HepG2 (cell line): Measurements from ENCODE around the gene BBS4. TPM values are rescaled to one million over a fixed set of nuclear protein-coding genes. Genes with fewer than 3 reads are reported as not detected.

ENCODE experiments used
- ELF3 ChIP-seq: IDR thresholded peaks from 2 replicates; pipeline ENCODE4 v1.6.1; 2016; ENCODE audit warnings: missing genetic modification reagents, missing compliant biosample characterization
- NFE2 ChIP-seq: sonication (generic); formaldehyde crosslinking; IDR thresholded peaks from 2 replicates; pipeline ENCODE4 v1.4.0; 2020; ENCODE audit warnings: missing genetic modification reagents
- NKX3-1 ChIP-seq: sonication (generic); formaldehyde crosslinking; IDR thresholded peaks from 2 replicates; pipeline ENCODE4 v1.5.0; 2020; ENCODE audit warnings: missing genetic modification reagents
- NR2F1 ChIP-seq, 2 experiments: fragments of 450-650 bp in 1 of 2; formaldehyde crosslinking in 1 of 2; IDR thresholded peaks; 2 replicates each; pipeline versions ENCODE4 v1.5.0 to v1.6.1; 2016 to 2020; ENCODE audit warnings: mild to moderate bottlenecking in 1 of 2, missing compliant biosample characterization in 1 of 2, missing genetic modification reagents in 1 of 2, moderate library complexity in 1 of 2
- PAX8 ChIP-seq: sonication (generic); formaldehyde crosslinking; IDR thresholded peaks from 2 replicates; pipeline ENCODE4 v1.8.0; 2022; ENCODE audit warnings: mild to moderate bottlenecking, missing genetic modification reagents, borderline replicate concordance
- PHB2 ChIP-seq: fragments of 450-650 bp; IDR thresholded peaks from 2 replicates; pipeline ENCODE4 v1.6.1; 2018; ENCODE audit not compliant: partially characterized antibody
- RBM22 ChIP-seq: fragments of 200-400 bp; formaldehyde crosslinking; optimal IDR thresholded peaks from 2 replicates; pipeline ENCODE3; 2017; ENCODE audit warnings: mild to moderate bottlenecking, low read length, moderate library complexity
- REXO4 ChIP-seq: sonication (generic); formaldehyde crosslinking; IDR thresholded peaks from 2 replicates; pipeline ENCODE4 v1.8.0; 2022; ENCODE audit warnings: missing genetic modification reagents, mild to moderate bottlenecking, borderline replicate concordance
- TBP ChIP-seq: sonication (generic); formaldehyde crosslinking; IDR thresholded peaks from 2 replicates; pipeline ENCODE4 v1.5.0; 2020; ENCODE audit warnings: missing genetic modification reagents
- ZFP36 ChIP-seq: fragments of 150-350 bp; IDR thresholded peaks from 2 replicates; pipeline ENCODE4 v1.6.1; 2018; ENCODE audit warnings: borderline replicate concordance, low read length, low read depth; ENCODE audit not compliant: partially characterized antibody
- ZNF143 ChIP-seq: sonication (generic); formaldehyde crosslinking; IDR thresholded peaks from 2 replicates; pipeline ENCODE4 v1.4.0; 2020; ENCODE audit warnings: missing genetic modification reagents
- ZNF331 ChIP-seq: sonication (generic); formaldehyde crosslinking; IDR thresholded peaks from 2 replicates; pipeline ENCODE4 v1.4.0; 2020; ENCODE audit warnings: missing genetic modification reagents
- ZNF383 ChIP-seq: sonication (generic); formaldehyde crosslinking; IDR thresholded peaks from 2 replicates; pipeline ENCODE4 v1.4.0; 2020; ENCODE audit warnings: missing genetic modification reagents, mild to moderate bottlenecking, borderline replicate concordance
- ZNF441 ChIP-seq: sonication (generic); formaldehyde crosslinking; IDR thresholded peaks from 2 replicates; pipeline ENCODE4 v1.7.0; 2021; ENCODE audit warnings: missing genetic modification reagents, borderline replicate concordance
- ZNF557 ChIP-seq: sonication (generic); formaldehyde crosslinking; IDR thresholded peaks from 2 replicates; pipeline ENCODE4 v1.4.0; 2020; ENCODE audit warnings: missing genetic modification reagents
- ZSCAN20 ChIP-seq: sonication (generic); formaldehyde crosslinking; IDR thresholded peaks from 2 replicates; pipeline ENCODE4 v1.4.0; 2020; ENCODE audit warnings: missing genetic modification reagents, mild to moderate bottlenecking, borderline replicate concordance
- ZSCAN30 ChIP-seq: sonication (generic); formaldehyde crosslinking; IDR thresholded peaks from 2 replicates; pipeline ENCODE4 v1.5.0; 2020; ENCODE audit warnings: mild to moderate bottlenecking, missing genetic modification reagents
- ZZZ3 ChIP-seq: sonication (generic); formaldehyde crosslinking; IDR thresholded peaks from 2 replicates; pipeline ENCODE4 v1.4.0; 2020; ENCODE audit warnings: missing genetic modification reagents, mild to moderate bottlenecking, borderline replicate concordance
- polyA plus RNA-seq, 8 experiments: library from polyadenylated mRNA; depleted of rRNA in 3 of 8; stranded (reverse) in 7 of 8; unstranded in 1 of 8; fragments of >200 nt; fragmentation: Illumina TruSeq in 4 of 8; extraction: Trizol in 4 of 8; gene quantifications; 2 replicates each; pipeline versions ENCODE4 v1.2.1 to v1.2.3, GENCODE V29; 2011 to 2016; ENCODE audit warnings: low read depth in 4 of 8, missing spikeins in 1 of 8, mixed read lengths in 1 of 8; ENCODE audit not compliant: insufficient read depth in 1 of 8
- total RNA-seq, 5 experiments: library from RNA; depleted of rRNA; stranded (reverse); fragments of >200 nt; fragmentation: Illumina TruSeq; extraction: Trizol; gene quantifications; 2 replicates each; pipeline ENCODE4 v1.2.3, GENCODE V29; 2016; ENCODE audit warnings: low read depth in 1 of 5
- TF ChIP-seq, protein P1 (sequence below): sonication (generic); formaldehyde crosslinking; IDR thresholded peaks from 2 replicates; pipeline ENCODE4 v1.5.0; 2020; ENCODE audit warnings: mild to moderate bottlenecking, missing genetic modification reagents
- TF ChIP-seq, protein P2 (sequence below): sonication (generic); formaldehyde crosslinking; conservative IDR thresholded peaks from 2 replicates; pipeline ENCODE4 v1.4.0; 2020; ENCODE audit warnings: missing genetic modification reagents
- TF ChIP-seq, protein P3 (sequence below): sonication (generic); formaldehyde crosslinking; IDR thresholded peaks from 2 replicates; pipeline ENCODE4 v1.4.0; 2020; ENCODE audit warnings: missing genetic modification reagents
- TF ChIP-seq, protein P4 (sequence below): IDR thresholded peaks from 2 replicates; pipeline ENCODE4 v1.6.1; 2016; ENCODE audit warnings: low read depth, control low read depth
- TF ChIP-seq, protein P5 (sequence below): sonication (generic); formaldehyde crosslinking; IDR thresholded peaks from 2 replicates; pipeline ENCODE4 v1.4.0; 2020; ENCODE audit warnings: missing genetic modification reagents, borderline replicate concordance

Gene BBS4
- total and polyA plus RNA-seq, 2 of the 13 experiments (the other 11 are each of a cell fraction or from before 2014, with no cell fraction given), result 16.0 to 21.3 TPM

DNA sequence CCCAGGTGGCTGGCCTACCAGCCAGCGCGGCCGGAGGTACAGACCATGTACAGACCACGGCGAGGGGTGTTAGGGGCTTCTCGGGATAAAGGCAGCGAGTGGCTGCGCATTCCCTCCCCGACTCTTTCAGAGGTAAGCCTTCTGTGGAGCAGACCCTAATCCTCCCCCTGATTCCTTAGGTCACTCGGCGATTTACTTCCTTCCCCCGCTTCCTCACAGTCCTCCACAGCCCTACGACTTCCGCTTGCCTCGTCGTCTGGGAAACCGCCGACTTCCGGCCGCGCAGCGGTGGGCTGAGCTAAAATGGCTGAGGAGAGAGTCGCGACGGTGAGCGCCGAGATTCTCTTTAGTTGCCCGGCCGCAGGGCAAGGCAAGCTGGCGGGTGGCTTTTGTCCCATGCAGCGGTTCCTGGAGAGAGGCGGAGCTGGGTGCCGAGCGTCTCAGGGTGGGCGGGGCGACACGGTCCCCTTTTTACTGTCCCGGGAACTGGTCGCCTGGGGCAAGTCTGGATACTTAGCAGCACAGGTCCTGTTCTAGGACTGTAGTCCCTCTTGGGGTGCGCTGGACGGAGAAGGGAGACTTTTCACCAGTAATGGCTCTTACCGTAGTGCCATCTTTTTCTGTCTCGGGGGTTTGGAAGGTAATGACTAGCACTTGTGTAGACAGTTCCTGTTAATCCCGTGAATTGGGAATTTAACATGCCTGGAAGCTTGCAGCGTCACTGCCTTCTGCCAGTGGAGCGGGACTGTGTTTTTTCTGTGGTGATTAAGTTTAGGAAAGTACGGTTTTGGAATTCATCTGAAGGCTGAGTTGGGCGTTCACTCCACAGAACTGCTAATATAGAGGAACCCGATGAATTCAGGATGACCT lies at the start of gene BBS4, which contains the start of gene HIGD2B (continued):
- TF ChIP-seq NR2F1 (CRISPR knock-in tag; IDR thresholded peaks at IDR 0.05), result no peak
- no peak; the same call in 1 of the 2 replicates for TF ChIP-seq ZSCAN20
- TF ChIP-seq, protein P1, sequence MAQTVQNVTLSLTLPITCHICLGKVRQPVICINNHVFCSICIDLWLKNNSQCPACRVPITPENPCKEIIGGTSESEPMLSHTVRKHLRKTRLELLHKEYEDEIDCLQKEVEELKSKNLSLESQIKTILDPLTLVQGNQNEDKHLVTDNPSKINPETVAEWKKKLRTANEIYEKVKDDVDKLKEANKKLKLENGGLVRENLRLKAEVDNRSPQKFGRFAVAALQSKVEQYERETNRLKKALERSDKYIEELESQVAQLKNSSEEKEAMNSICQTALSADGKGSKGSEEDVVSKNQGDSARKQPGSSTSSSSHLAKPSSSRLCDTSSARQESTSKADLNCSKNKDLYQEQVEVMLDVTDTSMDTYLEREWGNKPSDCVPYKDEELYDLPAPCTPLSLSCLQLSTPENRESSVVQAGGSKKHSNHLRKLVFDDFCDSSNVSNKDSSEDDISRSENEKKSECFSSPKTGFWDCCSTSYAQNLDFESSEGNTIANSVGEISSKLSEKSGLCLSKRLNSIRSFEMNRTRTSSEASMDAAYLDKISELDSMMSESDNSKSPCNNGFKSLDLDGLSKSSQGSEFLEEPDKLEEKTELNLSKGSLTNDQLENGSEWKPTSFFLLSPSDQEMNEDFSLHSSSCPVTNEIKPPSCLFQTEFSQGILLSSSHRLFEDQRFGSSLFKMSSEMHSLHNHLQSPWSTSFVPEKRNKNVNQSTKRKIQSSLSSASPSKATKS (CRISPR knock-in tag), result no peak
- TF ChIP-seq RBM22, result no peak
- no peak for TF ChIP-seq PHB2
- no peak for TF ChIP-seq TBP (CRISPR knock-in tag)
- TF ChIP-seq NFE2 (CRISPR knock-in tag), result no peak
- TF ChIP-seq ZNF143 (CRISPR knock-in tag), result no peak
- no peak for TF ChIP-seq PAX8 (CRISPR knock-in tag)
- no peak for TF ChIP-seq ZZZ3 (CRISPR knock-in tag)
- TF ChIP-seq NKX3-1 (CRISPR knock-in tag), result no peak
- no peak for TF ChIP-seq ZFP36
- TF ChIP-seq, protein P2, sequence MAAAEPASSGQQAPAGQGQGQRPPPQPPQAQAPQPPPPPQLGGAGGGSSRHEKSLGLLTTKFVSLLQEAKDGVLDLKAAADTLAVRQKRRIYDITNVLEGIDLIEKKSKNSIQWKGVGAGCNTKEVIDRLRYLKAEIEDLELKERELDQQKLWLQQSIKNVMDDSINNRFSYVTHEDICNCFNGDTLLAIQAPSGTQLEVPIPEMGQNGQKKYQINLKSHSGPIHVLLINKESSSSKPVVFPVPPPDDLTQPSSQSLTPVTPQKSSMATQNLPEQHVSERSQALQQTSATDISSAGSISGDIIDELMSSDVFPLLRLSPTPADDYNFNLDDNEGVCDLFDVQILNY (CRISPR knock-in tag), result 0 out of 2 replicates have a peak, but pooled peaks have one; percentile 12
- TF ChIP-seq, protein P3, sequence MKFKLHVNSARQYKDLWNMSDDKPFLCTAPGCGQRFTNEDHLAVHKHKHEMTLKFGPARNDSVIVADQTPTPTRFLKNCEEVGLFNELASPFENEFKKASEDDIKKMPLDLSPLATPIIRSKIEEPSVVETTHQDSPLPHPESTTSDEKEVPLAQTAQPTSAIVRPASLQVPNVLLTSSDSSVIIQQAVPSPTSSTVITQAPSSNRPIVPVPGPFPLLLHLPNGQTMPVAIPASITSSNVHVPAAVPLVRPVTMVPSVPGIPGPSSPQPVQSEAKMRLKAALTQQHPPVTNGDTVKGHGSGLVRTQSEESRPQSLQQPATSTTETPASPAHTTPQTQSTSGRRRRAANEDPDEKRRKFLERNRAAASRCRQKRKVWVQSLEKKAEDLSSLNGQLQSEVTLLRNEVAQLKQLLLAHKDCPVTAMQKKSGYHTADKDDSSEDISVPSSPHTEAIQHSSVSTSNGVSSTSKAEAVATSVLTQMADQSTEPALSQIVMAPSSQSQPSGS, result no peak
- TF ChIP-seq, protein P4, sequence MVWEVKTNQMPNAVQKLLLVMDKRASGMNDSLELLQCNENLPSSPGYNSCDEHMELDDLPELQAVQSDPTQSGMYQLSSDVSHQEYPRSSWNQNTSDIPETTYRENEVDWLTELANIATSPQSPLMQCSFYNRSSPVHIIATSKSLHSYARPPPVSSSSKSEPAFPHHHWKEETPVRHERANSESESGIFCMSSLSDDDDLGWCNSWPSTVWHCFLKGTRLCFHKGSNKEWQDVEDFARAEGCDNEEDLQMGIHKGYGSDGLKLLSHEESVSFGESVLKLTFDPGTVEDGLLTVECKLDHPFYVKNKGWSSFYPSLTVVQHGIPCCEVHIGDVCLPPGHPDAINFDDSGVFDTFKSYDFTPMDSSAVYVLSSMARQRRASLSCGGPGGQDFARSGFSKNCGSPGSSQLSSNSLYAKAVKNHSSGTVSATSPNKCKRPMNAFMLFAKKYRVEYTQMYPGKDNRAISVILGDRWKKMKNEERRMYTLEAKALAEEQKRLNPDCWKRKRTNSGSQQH, result no peak
- no peak for TF ChIP-seq ZSCAN30 (CRISPR knock-in tag)
- TF ChIP-seq, protein P5, sequence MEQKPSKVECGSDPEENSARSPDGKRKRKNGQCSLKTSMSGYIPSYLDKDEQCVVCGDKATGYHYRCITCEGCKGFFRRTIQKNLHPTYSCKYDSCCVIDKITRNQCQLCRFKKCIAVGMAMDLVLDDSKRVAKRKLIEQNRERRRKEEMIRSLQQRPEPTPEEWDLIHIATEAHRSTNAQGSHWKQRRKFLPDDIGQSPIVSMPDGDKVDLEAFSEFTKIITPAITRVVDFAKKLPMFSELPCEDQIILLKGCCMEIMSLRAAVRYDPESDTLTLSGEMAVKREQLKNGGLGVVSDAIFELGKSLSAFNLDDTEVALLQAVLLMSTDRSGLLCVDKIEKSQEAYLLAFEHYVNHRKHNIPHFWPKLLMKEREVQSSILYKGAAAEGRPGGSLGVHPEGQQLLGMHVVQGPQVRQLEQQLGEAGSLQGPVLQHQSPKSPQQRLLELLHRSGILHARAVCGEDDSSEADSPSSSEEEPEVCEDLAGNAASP, result no peak
- no peak for TF ChIP-seq ZNF557 (CRISPR knock-in tag)
- no peak for TF ChIP-seq ZNF383 (CRISPR knock-in tag)
- TF ChIP-seq ELF3 (CRISPR knock-in tag), result peak; percentile 80
- peak; percentile 20; the same call in 1 of the 2 replicates for TF ChIP-seq ZNF331 (CRISPR knock-in tag)
- TF ChIP-seq ZNF441 (CRISPR knock-in tag), result no peak
- no peak for TF ChIP-seq REXO4 (CRISPR knock-in tag)
